D341Med (cell line): Measurements from ENCODE around the gene KIRREL3.

Source experiments
- DNase-seq: peaks from one replicate; pipeline ENCODE4 v3.0.0; 2012; ENCODE audit warnings: low spot score

Gene KIRREL3

DNA sequence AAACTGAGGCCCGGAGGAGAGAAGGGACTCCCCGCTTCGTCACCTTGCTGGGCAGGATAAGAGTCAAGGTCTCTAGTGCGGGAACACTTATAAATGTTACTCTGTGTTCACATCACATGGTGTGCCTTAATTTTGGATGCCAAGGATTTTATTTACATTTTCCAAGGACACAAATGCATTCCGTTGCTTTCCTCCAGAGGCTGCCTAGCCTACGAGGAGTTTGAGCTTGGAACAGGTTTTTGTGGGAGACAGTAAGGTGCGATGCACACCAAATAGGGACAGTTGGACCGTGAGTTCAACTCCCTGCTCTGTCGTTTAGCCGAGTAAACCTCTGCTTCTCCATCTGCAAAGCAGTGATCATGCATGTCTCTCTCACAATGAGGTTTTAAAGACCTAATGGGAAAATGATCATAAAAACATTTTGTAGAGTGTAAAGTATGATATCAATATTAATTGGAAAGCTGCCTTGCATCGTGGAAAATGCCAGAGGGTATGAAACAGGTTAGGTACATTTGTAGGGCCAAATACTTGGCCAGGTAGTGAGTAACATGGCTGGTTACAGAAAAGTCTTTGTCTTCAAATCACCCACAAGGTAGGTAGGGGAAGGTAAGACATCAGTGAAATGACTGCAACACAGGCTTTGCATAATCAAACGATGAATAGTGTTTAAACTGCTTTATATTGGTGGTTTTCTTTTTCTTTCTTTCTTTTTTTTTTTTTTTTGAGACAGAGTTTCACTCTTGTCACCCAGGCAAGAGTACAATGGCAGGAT is 583.3 kb downstream of the KIRREL3 start:
- DNase-seq, result no peak

DNA sequence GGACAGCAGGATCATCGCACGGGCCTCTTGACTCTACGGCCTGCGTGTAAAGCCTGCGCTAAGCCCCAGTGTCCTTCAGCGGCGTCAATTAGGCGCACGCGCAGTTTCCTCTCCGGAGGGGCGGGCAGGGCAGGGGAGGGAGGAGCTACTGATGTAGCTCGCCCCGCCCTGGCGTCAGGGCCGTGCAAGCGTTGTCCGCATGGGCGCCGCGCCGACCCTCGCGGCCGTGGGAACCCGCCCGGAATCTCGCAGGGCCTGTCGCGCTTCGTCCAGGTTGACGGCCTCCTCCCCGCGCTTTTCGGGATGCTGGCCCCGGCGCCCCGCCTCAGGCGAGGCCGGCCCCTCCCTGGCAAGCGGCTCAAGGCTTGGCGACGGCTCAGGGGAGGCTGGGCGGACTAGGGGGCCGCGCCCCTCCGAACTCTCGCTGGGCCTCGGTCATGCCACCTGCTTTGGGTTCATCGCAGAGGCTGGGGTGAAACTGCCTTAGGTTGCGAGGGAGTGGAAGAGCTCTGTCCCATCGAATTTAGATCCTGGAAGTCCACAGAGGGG is 584.0 kb downstream of the KIRREL3 start:
- DNase-seq, result no peak

DNA sequence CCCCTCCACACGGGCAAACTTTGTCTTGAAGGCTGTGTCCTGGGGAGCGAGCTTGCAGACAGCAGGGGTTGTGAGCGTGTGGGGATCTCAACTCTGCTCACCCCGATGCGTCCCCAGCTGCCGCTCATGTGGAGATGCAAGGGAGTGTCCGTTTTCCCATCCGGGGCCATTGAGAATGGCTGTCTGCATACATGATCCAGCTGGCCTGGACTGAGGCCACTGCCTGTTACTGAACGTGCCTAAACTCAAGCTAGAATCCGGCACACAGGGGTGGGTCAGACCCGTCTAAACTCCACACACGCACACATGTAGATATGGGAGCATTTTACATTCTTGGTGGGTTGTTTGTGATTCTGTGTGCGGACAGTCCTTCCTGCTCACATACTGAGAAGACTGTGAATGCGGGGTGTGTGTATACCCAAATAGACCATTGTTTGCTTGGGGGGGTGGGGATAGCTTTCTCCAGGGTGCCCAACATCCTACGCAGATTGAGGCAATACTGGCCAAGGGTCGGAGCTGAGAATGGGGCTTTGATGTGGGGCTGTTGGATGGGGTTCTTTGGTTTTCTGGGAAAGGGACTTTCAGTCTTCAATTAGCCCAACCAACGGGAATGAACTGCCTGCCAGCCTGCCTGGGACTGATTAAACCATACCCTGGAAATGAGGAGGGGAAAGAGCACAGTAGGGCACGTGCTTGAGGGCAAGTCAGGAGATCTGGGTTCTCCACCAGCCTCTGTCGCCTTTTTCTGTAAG is 584.7 kb downstream of the KIRREL3 start:
- DNase-seq, result no peak

DNA sequence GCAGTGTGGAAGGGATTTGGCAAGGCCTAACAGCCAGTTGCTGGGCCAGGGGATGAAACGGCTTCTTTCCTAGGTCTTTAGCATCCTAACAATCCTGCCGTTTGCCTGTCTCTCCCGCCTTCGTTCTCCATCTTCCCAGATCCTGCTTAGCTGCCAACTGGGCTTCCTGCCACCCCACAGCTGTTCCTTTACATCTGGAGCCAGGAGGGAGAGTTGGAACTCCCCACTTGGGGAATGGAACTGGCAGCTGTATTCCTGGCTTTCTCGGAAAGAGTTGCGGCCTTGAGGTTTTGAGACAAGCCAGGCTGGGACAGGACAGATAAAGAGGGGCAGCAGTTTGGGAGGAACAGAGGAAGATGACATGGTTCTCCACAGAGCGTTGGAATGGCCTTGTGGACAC is 585.4 kb downstream of the KIRREL3 start:
- no peak for DNase-seq

DNA sequence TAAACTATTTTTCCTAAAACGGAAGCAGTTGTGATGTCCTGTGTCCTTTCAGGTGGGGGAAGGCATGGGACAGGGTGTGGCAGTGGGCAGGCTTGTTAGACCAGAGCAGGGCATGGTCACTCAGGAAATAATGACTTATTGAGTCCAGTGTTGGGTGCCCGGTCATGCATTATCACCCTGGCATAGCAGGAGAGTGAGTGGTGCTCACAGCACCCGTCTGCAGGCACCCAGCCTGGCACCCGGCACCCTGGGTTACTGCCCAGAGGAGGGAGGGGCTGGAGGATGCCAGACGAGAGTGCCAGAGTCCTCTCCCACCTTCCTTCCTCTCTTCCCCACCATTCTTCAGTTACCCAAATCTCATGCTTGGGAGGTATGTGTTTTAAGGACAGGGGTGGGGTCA is 586.0 kb downstream of the KIRREL3 start:
- no peak for DNase-seq

DNA sequence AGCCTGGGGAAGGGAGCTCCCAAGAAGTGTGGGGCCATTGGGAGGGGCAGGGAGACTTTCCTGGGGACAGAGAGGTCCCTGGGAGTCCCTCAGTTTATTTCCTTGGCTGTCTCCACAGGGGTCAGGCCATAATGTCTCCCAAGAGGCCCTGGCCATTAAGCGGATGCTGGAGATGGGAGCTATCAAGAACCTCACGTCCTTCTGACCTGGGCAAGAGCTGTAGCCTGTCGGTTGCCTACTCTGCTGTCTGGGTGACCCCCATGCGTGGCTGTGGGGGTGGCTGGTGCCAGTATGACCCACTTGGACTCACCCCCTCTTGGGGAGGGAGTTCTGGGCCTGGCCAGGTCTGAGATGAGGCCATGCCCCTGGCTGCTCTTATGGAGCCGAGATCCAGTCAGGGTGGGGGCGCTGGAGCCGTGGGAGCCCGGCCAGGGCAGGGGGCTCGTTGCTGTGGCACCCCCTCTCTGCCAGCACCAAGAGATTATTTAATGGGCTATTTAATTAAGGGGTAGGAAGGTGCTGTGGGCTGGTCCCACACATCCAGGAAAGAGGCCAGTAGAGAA is 586.6 kb downstream of the KIRREL3 start:
- no peak for DNase-seq

DNA sequence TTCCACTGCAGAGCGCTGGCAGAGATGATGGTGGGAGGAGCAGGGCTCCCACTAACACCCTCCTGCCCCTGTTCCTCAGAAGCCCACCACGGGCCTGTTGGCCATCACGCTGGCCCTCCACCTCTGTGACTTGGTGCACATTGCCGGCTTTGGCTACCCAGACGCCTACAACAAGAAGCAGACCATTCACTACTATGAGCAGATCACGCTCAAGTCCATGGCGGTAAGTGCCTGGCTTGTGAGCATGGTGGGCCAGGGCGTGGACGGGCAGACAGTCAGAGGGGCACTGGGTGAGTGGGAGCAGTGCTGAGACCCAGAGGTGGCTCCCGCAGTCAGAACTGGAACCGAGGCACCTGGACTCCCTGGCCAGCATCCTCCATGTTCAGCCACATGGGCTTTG is 587.1 kb downstream of the KIRREL3 start:
- no peak for DNase-seq

DNA sequence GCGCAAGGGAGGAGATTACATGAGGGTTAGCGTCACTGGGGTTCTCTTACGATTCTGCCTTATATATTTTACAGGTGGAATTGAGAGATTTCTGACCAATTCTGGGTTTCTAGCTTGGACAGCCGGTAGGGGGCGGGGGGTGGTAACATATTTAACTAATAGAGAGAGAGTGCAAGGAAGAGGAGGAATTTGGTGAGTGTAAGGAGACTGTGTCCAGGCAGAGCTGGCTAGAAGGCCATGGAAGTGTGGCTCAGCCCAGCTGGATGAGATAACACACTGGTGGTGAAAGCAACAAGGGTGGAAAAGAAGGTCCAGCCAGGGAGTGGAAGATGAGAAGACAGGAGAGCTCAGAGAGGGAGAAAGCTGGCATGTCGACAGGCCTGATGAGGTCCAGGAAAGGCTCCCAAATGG is 588.6 kb downstream of the KIRREL3 start:
- no peak for DNase-seq

DNA sequence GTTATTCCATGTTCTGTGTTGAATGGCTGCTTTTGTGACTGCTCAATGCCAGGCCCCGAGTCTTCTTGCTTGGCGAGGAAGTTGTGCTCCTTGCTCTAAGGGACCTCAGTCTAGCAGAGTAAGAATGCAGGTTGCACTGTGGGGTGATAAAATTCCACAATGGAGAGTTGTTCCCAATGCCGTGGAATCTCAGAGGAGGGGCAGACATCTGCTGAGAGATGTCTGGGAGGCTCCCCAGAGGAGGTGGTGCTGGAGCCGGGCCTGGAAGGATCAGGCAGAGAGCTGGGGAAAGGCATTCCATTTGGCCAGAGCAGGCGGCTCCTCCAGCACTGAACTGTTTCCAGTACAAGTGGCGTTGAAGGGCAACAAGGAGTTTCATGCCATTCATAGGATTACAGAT is 589.9 kb downstream of the KIRREL3 start:
- DNase-seq, result no peak

DNA sequence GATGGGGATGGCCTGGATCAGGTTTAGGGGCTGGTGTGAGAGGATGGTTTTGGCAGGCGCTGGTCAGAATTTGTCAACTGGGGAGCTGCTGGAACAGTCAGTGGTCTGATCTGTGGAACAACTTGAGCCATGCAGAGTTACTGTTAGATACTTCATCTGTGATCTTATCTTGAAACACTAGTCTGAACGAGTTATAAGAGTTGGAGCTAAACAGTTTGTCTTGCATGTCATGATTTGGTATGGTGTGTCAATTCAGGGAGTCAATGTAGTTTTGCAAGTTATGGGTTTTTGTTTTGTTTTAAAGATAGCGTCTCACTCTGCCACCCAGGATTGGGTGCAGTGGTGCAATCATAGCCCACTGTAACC is 591.0 kb downstream of the KIRREL3 start:
- no peak for DNase-seq

DNA sequence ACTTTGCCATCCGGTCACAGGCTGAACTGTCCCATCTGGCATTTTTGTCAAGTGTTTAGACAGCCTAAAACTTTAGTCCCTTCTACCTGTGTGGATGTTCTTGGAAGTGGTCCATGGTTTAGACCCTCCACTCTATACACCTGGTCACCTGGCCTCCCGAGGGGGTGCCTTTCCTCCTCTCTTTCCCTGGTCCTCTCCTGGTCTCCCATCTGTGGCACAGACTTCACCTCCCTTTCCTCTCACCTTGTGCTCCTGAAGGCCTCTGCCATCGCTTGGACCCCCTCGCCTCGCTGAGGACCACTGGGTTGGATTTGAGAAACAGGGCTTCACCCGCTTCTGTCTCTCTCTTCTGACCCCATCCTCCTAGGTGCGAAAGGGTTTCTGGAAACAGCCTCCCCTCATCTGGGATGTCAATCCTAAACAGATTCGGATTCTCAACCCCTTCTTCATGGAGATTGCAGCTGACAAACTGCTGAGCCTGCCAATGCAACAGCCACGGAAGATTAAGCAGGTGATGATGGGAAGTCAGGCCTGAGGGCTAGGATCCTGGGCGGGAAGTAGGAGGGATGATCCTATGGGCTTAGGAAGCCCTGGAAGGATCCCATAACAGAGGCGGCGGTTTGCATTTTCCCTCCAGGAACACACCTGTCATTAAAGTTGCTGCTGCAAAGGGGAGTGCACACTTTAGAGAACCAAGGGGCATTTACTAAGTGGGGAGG is 591.5 kb downstream of the KIRREL3 start:
- DNase-seq, result no peak

DNA sequence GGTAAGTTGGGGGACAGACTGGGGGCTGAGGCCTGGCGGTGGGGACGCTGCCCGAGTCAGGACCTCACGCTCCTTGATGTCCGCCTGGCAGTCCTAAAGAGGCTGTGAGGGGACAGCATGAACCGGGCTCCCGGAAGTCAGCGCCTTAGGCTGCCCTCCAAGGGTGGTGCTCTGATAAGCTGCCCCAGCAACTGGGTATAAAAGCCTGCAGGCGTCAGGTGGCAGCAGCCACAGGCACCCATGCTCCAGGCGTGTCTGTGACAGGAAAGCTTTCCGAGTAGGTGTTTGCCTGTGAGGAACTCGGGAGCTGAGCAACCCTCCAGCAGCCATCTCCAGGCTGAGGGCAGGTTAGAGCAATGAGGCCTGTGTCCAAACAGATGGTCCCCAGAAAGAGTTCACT is 592.1 kb downstream of the KIRREL3 start:
- no peak for DNase-seq

DNA sequence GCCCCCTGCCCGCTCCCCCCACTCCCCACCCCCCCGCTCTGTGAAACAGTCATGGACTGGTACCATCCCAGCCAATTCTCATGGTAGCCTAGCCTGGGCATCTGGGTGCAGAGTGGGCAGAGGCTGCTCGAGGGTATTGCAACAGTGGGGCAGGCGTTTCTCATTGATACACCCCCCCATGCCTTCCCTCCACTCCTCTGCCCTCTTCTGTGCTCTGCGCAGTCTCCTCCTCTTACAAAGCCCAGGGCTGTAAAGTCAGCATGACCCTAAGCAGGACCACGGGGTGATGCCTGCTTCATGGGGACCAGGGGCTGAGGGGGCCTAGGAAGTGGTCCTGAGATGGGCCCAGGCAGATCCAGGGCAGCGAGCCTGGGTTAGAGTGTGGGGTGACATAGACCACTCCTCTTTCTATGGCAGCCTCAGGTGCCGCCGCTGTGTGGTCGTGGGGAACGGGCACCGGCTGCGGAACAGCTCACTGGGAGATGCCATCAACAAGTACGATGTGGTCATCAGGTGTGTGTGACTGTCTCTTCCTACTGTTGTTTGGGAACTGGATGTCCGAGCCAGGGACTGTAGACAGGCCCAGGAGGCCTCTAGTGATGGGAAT is 592.8 kb downstream of the KIRREL3 start:
- no peak for DNase-seq

DNA sequence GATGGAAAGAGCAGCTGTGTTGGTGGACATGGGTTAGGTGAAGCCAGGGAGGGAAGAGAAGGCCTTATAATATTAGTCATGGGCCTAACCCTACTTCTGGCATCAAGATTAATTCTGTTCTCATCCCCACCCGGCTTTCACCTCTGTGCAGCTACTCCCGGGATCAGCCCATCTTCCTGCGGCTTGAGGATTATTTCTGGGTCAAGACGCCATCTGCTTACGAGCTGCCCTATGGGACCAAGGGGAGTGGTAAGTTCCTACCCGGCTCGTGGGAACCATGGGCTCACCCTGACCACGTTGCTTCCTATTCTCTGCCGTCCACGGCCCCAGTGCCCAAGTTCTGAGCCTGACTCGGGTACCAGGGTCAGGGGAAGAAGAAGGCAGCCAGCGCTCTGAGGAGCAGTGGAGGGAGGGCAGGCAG is 593.5 kb downstream of the KIRREL3 start:
- DNase-seq, result no peak

DNA sequence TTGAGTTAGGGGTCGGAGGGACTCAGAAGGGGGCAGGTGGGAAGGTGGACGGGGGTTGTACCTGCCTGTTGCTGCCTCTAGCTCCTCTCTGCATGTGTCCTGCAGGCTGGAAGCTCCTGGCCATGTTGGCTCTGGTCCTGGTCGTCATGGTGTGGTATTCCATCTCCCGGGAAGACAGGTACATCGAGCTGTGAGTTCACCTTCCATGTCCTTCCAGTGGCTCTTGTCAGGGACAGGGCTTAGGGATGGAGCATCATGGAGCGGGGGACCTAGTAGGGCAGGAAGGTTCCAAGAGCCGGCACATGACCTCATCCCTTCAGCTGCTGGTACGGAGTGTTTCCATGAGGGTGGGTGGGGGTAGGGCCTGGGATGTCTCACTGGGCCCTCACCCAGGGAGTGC is 594.2 kb downstream of the KIRREL3 start:
- DNase-seq, result no peak

DNA sequence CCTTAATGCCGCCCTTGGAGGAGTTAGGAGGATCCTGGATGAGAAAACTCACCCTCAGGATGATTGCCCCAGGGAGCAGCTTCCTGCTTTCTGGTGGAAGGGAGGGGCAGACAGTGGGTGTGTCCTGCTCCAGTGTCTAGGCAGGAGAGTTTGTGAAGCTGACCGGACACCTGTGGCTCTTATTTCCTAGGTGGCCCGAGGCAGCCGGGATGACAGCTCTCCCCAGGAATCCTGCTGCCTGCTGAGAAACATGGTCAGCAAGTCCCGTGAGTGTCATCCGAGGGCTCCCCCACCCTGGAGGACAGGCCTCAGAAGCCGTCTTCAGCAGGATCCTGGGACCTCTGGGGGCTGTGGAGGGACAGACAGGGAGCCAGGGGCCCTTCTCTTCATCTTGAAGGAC is 594.7 kb downstream of the KIRREL3 start:
- no peak for DNase-seq

DNA sequence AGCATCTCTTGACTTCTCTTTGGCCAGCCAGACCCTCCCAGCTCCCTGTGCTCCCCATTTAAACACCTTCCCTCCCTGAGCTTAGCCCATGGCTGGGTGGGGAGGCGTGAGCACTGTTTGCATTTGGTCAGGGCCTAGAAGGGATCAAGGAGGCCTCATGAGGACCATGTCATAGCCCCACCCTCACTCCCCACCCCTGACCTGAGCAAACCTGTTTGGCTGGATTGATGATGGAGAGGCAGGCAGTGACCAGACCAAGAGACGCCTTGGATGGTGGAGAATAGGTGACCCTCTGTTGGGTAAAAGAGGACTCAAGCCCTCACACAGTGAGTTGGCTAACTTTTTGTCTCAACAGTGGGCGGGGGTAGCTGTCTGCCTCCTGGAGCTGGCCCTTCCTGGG is 595.2 kb downstream of the KIRREL3 start:
- DNase-seq, result no peak

DNA sequence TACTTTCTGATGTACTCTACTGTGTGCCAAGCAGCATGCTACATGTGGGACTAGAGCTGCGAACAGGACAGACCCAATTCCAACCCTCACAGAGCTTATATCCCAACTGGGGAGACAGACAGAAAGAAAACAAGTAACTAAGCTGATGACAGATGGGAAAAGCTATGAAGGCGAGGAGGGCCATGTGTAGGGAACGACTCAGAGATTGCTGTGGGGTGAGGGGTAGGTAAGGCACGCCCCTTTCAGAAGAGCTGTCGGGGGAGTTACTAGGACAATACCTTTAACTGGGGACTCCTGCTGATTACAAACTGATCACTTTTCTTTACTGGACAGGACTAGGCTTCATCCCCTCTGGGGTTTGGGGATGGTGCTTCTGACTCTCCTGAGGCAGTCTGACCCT is 596.2 kb downstream of the KIRREL3 start:
- no peak for DNase-seq

DNA sequence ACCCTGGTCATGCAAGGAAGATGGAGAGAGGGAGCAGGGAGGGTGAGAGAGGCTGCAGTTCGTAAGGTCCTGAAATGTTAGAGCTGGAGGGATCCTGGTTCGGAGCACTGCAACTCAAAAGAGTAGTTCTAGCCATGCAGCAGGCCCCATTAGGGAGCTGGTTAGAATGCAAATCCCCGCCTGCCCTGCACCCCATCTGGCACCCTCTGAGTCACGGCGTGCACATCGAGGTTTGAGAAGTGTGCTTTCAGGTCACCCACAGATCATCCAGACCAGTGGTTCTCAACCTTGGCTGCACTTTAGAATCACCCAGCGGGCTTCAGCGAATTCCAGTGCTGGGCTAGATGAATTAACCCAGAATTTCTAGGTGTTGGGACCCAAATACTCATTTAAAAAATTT is 596.9 kb downstream of the KIRREL3 start:
- DNase-seq, result no peak

DNA sequence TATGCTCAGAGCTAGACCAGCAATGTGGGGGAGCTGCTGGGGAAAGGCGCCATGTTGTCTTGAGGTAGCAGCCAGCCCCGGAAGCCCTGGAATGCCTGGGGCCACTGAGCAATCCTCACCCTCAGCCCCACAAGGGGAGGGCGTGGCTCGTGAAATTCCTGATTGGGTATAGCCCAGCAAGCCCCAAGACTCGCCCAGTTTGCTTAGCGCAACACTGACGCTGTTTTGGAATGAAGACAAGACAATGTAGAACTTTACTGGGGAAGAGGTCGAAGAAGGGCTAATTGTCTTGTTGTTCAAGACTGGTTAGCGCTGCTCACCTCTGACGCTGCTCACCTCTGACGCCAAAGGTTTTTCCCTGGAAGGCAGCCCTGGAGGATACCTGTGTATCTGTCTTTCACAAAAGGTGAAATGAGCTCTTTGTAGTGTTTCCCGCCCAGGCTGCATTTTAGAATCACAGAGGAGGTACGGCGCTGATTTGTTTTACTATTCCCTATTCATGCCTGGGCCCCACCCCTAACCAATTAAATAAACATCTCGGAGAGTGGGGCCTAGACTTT is 597.5 kb downstream of the KIRREL3 start:
- DNase-seq, result no peak

DNA sequence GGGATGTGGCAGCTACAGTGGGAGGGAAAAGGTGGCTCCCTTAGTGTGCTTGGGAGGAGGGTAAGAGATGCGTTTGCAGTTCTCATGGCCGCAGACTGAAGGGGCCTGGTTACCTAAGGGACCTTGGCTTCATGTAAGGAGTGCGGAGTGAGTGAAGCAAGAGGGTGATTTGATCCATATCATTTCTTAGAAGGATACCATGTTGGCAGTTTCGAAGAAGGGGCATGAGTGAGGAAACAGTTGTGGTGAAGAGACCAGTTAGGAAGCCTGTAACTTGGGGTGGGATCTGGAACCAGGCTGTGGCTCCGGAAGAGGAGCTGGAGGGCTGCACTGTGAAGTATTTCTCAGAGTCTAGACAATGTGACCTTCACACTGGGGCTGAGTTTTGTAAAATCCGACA is 600.1 kb downstream of the KIRREL3 start:
- no peak for DNase-seq

DNA sequence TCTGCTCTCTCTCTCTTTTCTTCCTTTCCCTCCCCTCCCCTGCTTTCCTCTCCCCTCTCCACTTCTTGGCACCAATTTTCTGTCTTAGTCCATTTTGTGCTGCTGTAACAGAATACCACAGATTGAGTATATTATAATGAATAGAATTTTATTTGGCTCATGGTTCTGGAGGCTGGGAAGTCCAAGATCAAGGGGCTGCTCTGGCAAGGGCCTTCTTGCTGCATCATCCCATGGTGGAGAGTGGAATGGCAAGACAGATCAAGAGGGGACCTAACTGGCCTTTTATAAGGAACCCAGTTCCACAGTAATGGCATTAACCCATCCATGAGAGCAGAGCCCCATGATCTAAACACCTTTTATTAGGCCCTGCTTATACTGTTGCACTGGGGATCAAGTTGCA is 600.6 kb downstream of the KIRREL3 start:
- DNase-seq, result no peak
